OCI-LY1 (cell line): ENCODE data around the gene PDE11A.

Source experiments
- H2AFZ ChIP-seq: fragments of 200-600 bp; sonication (generic), shearing (Covaris generic); 2 replicates; pipeline ENCODE4 v1.6.0; 2014; ENCODE audit warnings: antibody characterized with exemption, mild to moderate bottlenecking, low read length
- H3F3A ChIP-seq: fragments of 200-600 bp; sonication (generic), shearing (Covaris generic); 2 replicates; pipeline ENCODE4 v1.6.0; 2014; ENCODE audit warnings: mild to moderate bottlenecking, antibody characterized with exemption, low read length, moderate library complexity; ENCODE audit not compliant: insufficient read depth
- H3K27ac ChIP-seq: fragments of 200-600 bp; sonication (generic); 2 replicates; pipeline ENCODE4 v1.5.1; 2014; ENCODE audit warnings: low read length, mixed run types, mild to moderate bottlenecking, low read depth; ENCODE audit not compliant: poor library complexity, severe bottlenecking
- H3K27me3 ChIP-seq: fragments of 200-600 bp; sonication (generic); 2 replicates; pipeline ENCODE4 v1.6.0; 2014; ENCODE audit warnings: antibody characterized with exemption, mild to moderate bottlenecking, low read length, moderate library complexity; ENCODE audit not compliant: insufficient read depth
- H3K36me3 ChIP-seq: fragments of 200-600 bp; sonication (generic); 2 replicates; pipeline ENCODE4 v1.6.1; 2014; ENCODE audit warnings: mild to moderate bottlenecking, antibody characterized with exemption, low read length, moderate library complexity, mixed read lengths; ENCODE audit not compliant: insufficient read depth
- H3K4me1 ChIP-seq: fragments of 200-600 bp; sonication (generic); 2 replicates; pipeline ENCODE4 v1.5.1; 2014; ENCODE audit warnings: mild to moderate bottlenecking, low read length, moderate library complexity; ENCODE audit not compliant: insufficient read depth, severe bottlenecking
- H3K4me2 ChIP-seq: fragments of 200-600 bp; sonication (generic), shearing (Covaris generic); 2 replicates; pipeline ENCODE4 v1.6.1; 2014; ENCODE audit warnings: low read length
- H3K4me3 ChIP-seq: fragments of 200-600 bp; sonication (generic); 2 replicates; pipeline ENCODE4 v1.5.1; 2014; ENCODE audit warnings: low read length, low read depth, mild to moderate bottlenecking, mixed read lengths; ENCODE audit not compliant: poor library complexity, severe bottlenecking
- H3K79me2 ChIP-seq: fragments of 200-600 bp; shearing (Covaris generic); 2 replicates; pipeline ENCODE4 v1.6.1; 2016; ENCODE audit warnings: mixed run types, low read length, mixed read lengths; ENCODE audit not compliant: insufficient read depth
- H3K9ac ChIP-seq: fragments of 200-600 bp; sonication (generic), shearing (Covaris generic); 2 replicates; pipeline ENCODE4 v1.6.1; 2014; ENCODE audit warnings: mild to moderate bottlenecking, low read length, mixed read lengths
- H3K9me2 ChIP-seq: fragments of 200-600 bp; sonication (generic), shearing (Covaris generic); 2 replicates; pipeline ENCODE4 v1.6.1; 2014; ENCODE audit warnings: low read depth, mild to moderate bottlenecking, low read length, mixed read lengths
- H3K9me3 ChIP-seq: fragments of 200-600 bp; shearing (Covaris generic); 2 replicates; pipeline ENCODE4 v1.6.1; 2014; ENCODE audit warnings: low read length, mixed read lengths
- H4K20me1 ChIP-seq: fragments of 200-600 bp; sonication (generic), shearing (Covaris generic); 2 replicates; pipeline ENCODE4 v1.6.0; 2016; ENCODE audit warnings: mild to moderate bottlenecking, low read length; ENCODE audit not compliant: insufficient read depth
- EZH2 ChIP-seq: fragments of 200-600 bp; sonication (generic), shearing (Covaris generic); IDR thresholded peaks from 2 replicates; pipeline ENCODE4 v1.8.0; 2017; ENCODE audit warnings: borderline replicate concordance, mixed run types, mild to moderate bottlenecking, antibody characterized with exemption, low read length, moderate library complexity, mixed read lengths
- TF ChIP-seq, protein P1 (sequence below): fragments of 200-600 bp; sonication (generic), shearing (Covaris generic); IDR thresholded peaks from 2 replicates; pipeline ENCODE4 v1.5.1; 2017; ENCODE audit warnings: mild to moderate bottlenecking, antibody characterized with exemption, low read length, moderate library complexity, mixed read lengths

The PDE11A gene

DNA sequence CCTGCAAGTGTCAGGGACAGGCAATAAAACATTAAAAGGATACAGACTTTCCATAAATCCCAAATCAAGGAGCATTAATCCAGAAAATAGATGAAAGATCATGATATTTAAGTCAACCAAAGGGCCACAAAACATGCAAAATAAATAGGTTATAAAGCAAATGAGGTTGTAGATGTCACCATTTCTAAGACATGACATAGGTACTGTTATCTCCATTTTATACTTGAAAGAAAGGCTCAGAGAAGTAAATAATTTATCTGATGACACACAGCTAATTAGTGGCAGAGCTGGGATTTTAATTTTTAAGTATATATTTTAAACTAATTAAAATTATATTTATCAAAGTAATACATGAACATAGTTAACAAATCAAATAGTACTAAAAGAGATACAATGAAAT, 378.2 kb downstream of the PDE11A start:
- no peaks in the 10 kb centered on the region for H3K27me3 ChIP-seq
- no peaks in the 10 kb centered on the region for H3K9me2 ChIP-seq
- no peaks in the 10 kb centered on the region for H4K20me1 ChIP-seq
- no peaks in the 10 kb centered on the region for H3K4me1 ChIP-seq
- H2AFZ ChIP-seq, result no peak overlapping the region
- H3K9me3 ChIP-seq, result no peaks in the 10 kb centered on the region
- no peak for TF ChIP-seq EZH2
- TF ChIP-seq, protein P1, sequence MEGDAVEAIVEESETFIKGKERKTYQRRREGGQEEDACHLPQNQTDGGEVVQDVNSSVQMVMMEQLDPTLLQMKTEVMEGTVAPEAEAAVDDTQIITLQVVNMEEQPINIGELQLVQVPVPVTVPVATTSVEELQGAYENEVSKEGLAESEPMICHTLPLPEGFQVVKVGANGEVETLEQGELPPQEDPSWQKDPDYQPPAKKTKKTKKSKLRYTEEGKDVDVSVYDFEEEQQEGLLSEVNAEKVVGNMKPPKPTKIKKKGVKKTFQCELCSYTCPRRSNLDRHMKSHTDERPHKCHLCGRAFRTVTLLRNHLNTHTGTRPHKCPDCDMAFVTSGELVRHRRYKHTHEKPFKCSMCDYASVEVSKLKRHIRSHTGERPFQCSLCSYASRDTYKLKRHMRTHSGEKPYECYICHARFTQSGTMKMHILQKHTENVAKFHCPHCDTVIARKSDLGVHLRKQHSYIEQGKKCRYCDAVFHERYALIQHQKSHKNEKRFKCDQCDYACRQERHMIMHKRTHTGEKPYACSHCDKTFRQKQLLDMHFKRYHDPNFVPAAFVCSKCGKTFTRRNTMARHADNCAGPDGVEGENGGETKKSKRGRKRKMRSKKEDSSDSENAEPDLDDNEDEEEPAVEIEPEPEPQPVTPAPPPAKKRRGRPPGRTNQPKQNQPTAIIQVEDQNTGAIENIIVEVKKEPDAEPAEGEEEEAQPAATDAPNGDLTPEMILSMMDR, result no peak
- no peaks in the 10 kb centered on the region for H3F3A ChIP-seq
- H3K27ac ChIP-seq, result no peak overlapping the region
- no peak overlapping the region for H3K4me2 ChIP-seq
- H3K79me2 ChIP-seq, result no peaks in the 10 kb centered on the region
- H3K9ac ChIP-seq, result no peak overlapping the region
- no peak overlapping the region for H3K4me3 ChIP-seq
- H3K36me3 ChIP-seq, result no peaks in the 10 kb centered on the region

DNA sequence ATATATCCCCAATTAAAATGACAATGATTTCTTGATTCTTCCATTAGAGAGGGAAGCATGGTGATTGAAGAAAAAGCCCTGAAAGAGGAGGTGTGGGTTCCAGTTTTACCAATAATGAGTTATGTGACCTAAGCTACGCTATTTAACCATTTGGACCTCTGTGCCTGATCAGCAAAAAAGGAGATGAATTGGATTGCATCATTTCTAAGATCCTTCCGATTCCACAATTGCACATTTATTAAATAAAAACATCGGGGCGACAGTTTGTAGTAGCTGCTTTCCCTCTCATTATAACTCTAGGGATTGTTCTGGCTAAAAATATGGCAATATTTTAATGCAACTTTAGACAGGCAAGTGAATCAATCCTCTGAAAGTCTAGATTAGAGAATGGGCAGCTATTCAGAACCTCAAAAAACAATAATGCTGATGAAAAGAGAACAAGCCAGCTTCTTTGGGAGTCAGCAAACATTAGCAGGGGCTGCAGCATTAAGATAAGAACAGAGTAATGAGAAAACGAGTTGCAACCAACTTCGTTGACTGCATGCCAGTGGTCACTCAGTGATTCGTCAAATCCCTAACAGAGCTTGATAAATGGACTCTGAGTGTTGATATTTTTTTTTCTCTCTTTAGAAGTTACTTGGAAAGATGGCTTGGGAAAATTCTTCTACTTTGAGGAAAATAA, 378.8 kb downstream of the PDE11A start:
- TF ChIP-seq, protein P1, result no peak
- no peak for TF ChIP-seq EZH2
- no peaks in the 10 kb centered on the region for H3K4me1 ChIP-seq
- no peaks in the 10 kb centered on the region for H3K9me2 ChIP-seq
- H3K4me2 ChIP-seq, result no peak overlapping the region
- no peaks in the 10 kb centered on the region for H3K27me3 ChIP-seq
- H2AFZ ChIP-seq, result no peak overlapping the region
- H3F3A ChIP-seq, result no peaks in the 10 kb centered on the region
- H4K20me1 ChIP-seq, result no peaks in the 10 kb centered on the region
- no peaks in the 10 kb centered on the region for H3K79me2 ChIP-seq
- H3K9ac ChIP-seq, result no peak overlapping the region
- no peak overlapping the region for H3K4me3 ChIP-seq
- no peaks in the 10 kb centered on the region for H3K9me3 ChIP-seq
- no peak overlapping the region for H3K27ac ChIP-seq
- H3K36me3 ChIP-seq, result no peaks in the 10 kb centered on the region

DNA sequence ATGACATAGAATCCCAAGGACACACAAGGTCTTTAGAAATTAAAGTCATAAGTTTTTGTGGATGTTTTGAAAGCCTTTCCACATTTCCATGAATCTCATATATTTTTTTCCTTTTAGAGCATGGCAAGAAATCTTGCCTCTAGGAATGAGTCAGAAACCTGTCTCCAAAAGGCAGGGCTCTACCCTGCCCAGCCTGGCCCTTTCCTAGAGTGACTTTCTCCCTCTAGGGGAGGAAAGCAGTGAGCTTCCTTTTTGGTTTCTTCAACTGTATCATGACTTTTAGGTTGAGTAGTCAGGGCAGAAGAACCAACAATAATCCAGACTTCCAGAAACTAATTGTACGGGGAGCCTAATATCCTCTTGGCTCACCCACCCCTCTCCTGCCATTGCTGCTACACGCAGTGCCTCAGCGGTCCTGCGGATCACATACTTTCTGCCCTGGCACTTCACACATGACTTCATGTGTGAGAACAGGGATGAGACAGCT, 379.8 kb downstream of the PDE11A start:
- Histone ChIP-seq H3K79me2 (no peaks in the 10 kb centered on the region), H3F3A (no peaks in the 10 kb centered on the region), H3K27ac (no peak overlapping the region), H3K4me3 (no peak overlapping the region), H2AFZ (no peak overlapping the region), H3K9me3 (no peaks in the 10 kb centered on the region), H3K36me3 (no peaks in the 10 kb centered on the region), H3K27me3 (no peaks in the 10 kb centered on the region), H3K9me2 (no peaks in the 10 kb centered on the region), H3K9ac (no peak overlapping the region), H3K4me2 (no peak overlapping the region), H4K20me1 (no peaks in the 10 kb centered on the region), H3K4me1 (no peaks in the 10 kb centered on the region)
- TF ChIP-seq EZH2, result no peak
- TF ChIP-seq, protein P1, result no peak
